ENCODE results near the gene RFX1.

DNA sequence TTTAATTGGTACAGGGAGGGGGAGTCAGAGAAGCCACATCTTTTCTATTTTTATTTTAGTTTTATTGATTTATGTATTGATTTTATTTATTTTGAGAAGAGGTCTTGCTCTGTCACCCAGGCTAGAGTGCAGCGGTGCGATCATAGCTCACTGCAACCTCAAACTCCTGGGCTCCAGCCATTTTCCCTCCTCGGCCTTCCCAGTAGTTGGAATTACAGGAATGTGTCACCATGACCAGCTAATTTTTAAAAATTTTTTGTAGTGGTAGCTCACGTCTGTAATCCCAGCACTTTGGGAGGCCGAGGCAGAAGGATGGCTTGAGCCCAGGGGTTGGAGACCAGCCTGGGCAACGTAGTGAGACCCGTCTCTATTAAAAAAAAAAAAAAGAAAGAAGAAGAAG is 29.6 kb upstream of the RFX1 start:
- TF ChIP-seq, protein P1, sequence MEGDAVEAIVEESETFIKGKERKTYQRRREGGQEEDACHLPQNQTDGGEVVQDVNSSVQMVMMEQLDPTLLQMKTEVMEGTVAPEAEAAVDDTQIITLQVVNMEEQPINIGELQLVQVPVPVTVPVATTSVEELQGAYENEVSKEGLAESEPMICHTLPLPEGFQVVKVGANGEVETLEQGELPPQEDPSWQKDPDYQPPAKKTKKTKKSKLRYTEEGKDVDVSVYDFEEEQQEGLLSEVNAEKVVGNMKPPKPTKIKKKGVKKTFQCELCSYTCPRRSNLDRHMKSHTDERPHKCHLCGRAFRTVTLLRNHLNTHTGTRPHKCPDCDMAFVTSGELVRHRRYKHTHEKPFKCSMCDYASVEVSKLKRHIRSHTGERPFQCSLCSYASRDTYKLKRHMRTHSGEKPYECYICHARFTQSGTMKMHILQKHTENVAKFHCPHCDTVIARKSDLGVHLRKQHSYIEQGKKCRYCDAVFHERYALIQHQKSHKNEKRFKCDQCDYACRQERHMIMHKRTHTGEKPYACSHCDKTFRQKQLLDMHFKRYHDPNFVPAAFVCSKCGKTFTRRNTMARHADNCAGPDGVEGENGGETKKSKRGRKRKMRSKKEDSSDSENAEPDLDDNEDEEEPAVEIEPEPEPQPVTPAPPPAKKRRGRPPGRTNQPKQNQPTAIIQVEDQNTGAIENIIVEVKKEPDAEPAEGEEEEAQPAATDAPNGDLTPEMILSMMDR (IDR thresholded peaks at IDR 0.05), result no peak
- no peak for TF ChIP-seq POLR2A (IDR thresholded peaks at IDR 0.05)
